Liver (tissue), 9 donors: Measurements from ENCODE around the gene TMEFF1. TPM values are rescaled to one million over a fixed set of nuclear protein-coding genes. Genes with fewer than 3 reads are reported as not detected.

Experiments used
- DNase-seq: peaks from one replicate; pipeline ENCODE4 v3.0.0-alpha.2; 2017; ENCODE audit warnings: low spot score
- H3K27ac ChIP-seq, 2 donors: one replicate each; pipeline ENCODE4 v1.7.0; 2013; ENCODE audit warnings: inconsistent platforms in 2 of 2, low read length in 2 of 2, control low read depth in 1 of 2, low read depth in 1 of 2, mild to moderate bottlenecking in 1 of 2
- H3K27me3 ChIP-seq, 4 donors: one replicate each; pipeline versions ENCODE4 v1.6.1 to v1.7.0; 2013; ENCODE audit warnings: low read length in 3 of 4, inconsistent platforms in 1 of 4, mild to moderate bottlenecking in 1 of 4, moderate library complexity in 1 of 4; ENCODE audit not compliant: control insufficient read depth in 4 of 4, insufficient read depth in 4 of 4
- H3K36me3 ChIP-seq, 4 donors: one replicate each; pipeline versions ENCODE4 v1.6.1 to v1.7.0; 2013; ENCODE audit warnings: low read length in 3 of 4, mild to moderate bottlenecking in 3 of 4, low read depth in 1 of 4, moderate library complexity in 1 of 4; ENCODE audit not compliant: control insufficient read depth in 4 of 4, insufficient read depth in 3 of 4
- H3K4me1 ChIP-seq, 4 donors: one replicate each; pipeline versions ENCODE4 v1.6.1 to v1.7.0; 2013; ENCODE audit warnings: low read length in 3 of 4, mild to moderate bottlenecking in 3 of 4, moderate library complexity in 1 of 4; ENCODE audit not compliant: control insufficient read depth in 4 of 4, insufficient read depth in 4 of 4
- H3K4me3 ChIP-seq, 3 donors: one replicate each; pipeline versions ENCODE4 v1.6.1 to v1.7.0; 2013; ENCODE audit warnings: low read length in 3 of 3, control low read depth in 1 of 3, low read depth in 1 of 3, mild to moderate bottlenecking in 1 of 3
- H3K9ac ChIP-seq, 2 donors: one replicate each; pipeline ENCODE4 v1.7.0; 2013; ENCODE audit warnings: low read length in 2 of 2, mild to moderate bottlenecking in 2 of 2, moderate library complexity in 2 of 2, control low read depth in 1 of 2, low read depth in 1 of 2
- H3K9me3 ChIP-seq, 4 donors: one replicate each; pipeline versions ENCODE4 v1.6.1 to v1.7.0; 2013; ENCODE audit warnings: low read length in 3 of 4; ENCODE audit not compliant: control insufficient read depth in 4 of 4
- EGR1 ChIP-seq, 2 donors: IDR thresholded peaks; 2 replicates each; pipeline ENCODE4 v1.6.1; 2016 to 2018; ENCODE audit warnings: antibody characterized with exemption in 2 of 2, low read depth in 2 of 2
- FOXA1 ChIP-seq: IDR thresholded peaks from 2 replicates; pipeline ENCODE4 v1.6.1; 2016; ENCODE audit warnings: antibody characterized with exemption
- FOXA2 ChIP-seq: IDR thresholded peaks from 2 replicates; pipeline ENCODE4 v1.6.1; 2016; ENCODE audit warnings: antibody characterized with exemption
- GABPA ChIP-seq, 2 donors: IDR thresholded peaks in 1 of 2; conservative IDR thresholded peaks in 1 of 2; 2 replicates each; pipeline ENCODE4 v1.6.1; 2016; ENCODE audit warnings: antibody characterized with exemption in 2 of 2, mild to moderate bottlenecking in 1 of 2, moderate library complexity in 1 of 2
- HNF4A ChIP-seq, 2 donors: conservative IDR thresholded peaks; 2 replicates each; pipeline ENCODE4 v1.6.1; 2016; ENCODE audit warnings: antibody characterized with exemption in 2 of 2, mild to moderate bottlenecking in 2 of 2
- HNF4G ChIP-seq: IDR thresholded peaks from 2 replicates; pipeline ENCODE4 v1.6.1; 2016; ENCODE audit warnings: antibody characterized with exemption
- JUND ChIP-seq, 2 donors: IDR thresholded peaks; 2 replicates each; pipeline ENCODE4 v1.6.1; 2016; ENCODE audit warnings: antibody characterized with exemption in 2 of 2
- NR2F2 ChIP-seq: IDR thresholded peaks from 2 replicates; pipeline ENCODE4 v1.6.1; 2016; ENCODE audit warnings: antibody characterized with exemption
- RAD21 ChIP-seq, 2 donors: IDR thresholded peaks; 2 replicates each; pipeline ENCODE4 v1.6.1; 2016; ENCODE audit warnings: antibody characterized with exemption in 2 of 2, mild to moderate bottlenecking in 2 of 2
- RXRA ChIP-seq, 2 donors: IDR thresholded peaks; 2 replicates each; pipeline ENCODE4 v1.6.1; 2017 to 2018; ENCODE audit warnings: antibody characterized with exemption in 2 of 2, mild to moderate bottlenecking in 1 of 2
- SP1 ChIP-seq: IDR thresholded peaks from 2 replicates; pipeline ENCODE4 v1.6.1; 2018; ENCODE audit warnings: antibody characterized with exemption, mild to moderate bottlenecking
- TAF1 ChIP-seq: conservative IDR thresholded peaks from 2 replicates; pipeline ENCODE4 v1.6.1; 2016; ENCODE audit warnings: antibody characterized with exemption, mild to moderate bottlenecking
- YY1 ChIP-seq: IDR thresholded peaks from 2 replicates; pipeline ENCODE4 v1.6.1; 2016; ENCODE audit warnings: antibody characterized with exemption, mild to moderate bottlenecking
- WGBS: extraction: QIAGEN DNeasy Blood & Tissue Kit; methylation state at CpG from one replicate; pipeline ENCODE4 v1.1.7; 2013; 5-methylcytosine and 5-hydroxymethylcytosine counted together
- polyA plus RNA-seq, 2 donors: library from polyadenylated mRNA; stranded (reverse) in 1 of 2; unstranded in 1 of 2; fragments of 200-250 nt in 1 of 2; fragments of >200 nt in 1 of 2; fragmentation: Nextera tagmentation in 1 of 2; extraction: Ambion mirVana in 1 of 2; gene quantifications; one replicate each; pipeline versions ENCODE4 v1.2.1 to v1.2.3, GENCODE V29; 2013 to 2015
- total RNA-seq, 2 donors: library from RNA; depleted of rRNA; stranded (reverse); fragments of >200 nt; gene quantifications; one replicate each; pipeline ENCODE4 v1.2.3, GENCODE V29; 2014
- TF ChIP-seq, protein P1 (sequence below): IDR thresholded peaks from 2 replicates; pipeline ENCODE4 v1.6.1; 2016; ENCODE audit warnings: antibody characterized with exemption
- TF ChIP-seq, protein P2 (sequence below): IDR thresholded peaks from 2 replicates; pipeline ENCODE4 v1.6.1; 2016; ENCODE audit warnings: antibody characterized with exemption
- TF ChIP-seq, protein P3 (sequence below): IDR thresholded peaks from 2 replicates; pipeline ENCODE4 v1.6.1; 2016; ENCODE audit warnings: antibody characterized with exemption
- TF ChIP-seq, protein P4 (sequence below): IDR thresholded peaks from 2 replicates; pipeline ENCODE4 v1.6.1; 2016; ENCODE audit warnings: antibody characterized with exemption, mild to moderate bottlenecking
- TF ChIP-seq, protein P5 (sequence below): fragments of 150-350 bp; IDR thresholded peaks from 2 replicates; pipeline ENCODE4 v1.5.1; 2017; ENCODE audit warnings: improper control_type of control experiment, low read depth, low read length; ENCODE audit not compliant: missing input control
- donor health status: healthy.
- donor health status: healthy.
- donor health status: healthy.
- donor health status: healthy.
- donor health status: healthy.

The TMEFF1 gene
- total and polyA plus RNA-seq, 4 donors: not detected

DNA sequence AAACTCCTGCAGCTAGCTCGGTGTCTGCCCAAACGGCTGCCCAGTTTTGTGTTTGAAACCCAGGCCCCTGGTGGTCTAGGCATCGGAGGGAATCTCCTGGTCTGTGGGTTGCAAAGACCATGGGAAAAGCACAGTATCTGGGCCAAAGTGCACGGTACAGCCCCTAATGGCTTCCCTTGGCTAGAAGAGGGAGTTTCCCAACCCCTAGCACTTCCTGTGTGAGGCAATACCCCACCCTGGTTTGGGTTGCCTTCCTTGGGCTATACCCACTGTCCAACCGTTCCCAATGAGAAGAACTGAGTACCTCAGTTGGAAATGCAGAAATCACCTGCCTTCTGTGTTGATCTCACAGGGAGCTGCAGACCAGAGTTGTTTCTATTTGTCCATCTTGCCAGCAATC lies 146.7 kb downstream of the TMEFF1 start:
- no peaks in the 10 kb centered on the region for H3K4me1 ChIP-seq
- no peaks in the 10 kb centered on the region for H3K36me3 ChIP-seq
- peaks cover 0 to 4% (median 2%) of the 10 kb centered on the region in 4 donors for H3K9me3 ChIP-seq
- H3K9ac ChIP-seq: no peak overlapping the region
- WGBS: 71% methylated on average over 5 of the region's 5 CpGs
- no peak for DNase-seq
- no peak overlapping the region for H3K27ac ChIP-seq
- TF ChIP-seq, protein P1, sequence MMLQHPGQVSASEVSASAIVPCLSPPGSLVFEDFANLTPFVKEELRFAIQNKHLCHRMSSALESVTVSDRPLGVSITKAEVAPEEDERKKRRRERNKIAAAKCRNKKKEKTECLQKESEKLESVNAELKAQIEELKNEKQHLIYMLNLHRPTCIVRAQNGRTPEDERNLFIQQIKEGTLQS: no peak
- TF ChIP-seq FOXA1 (no peak), RXRA (IDR thresholded peaks at IDR 0.05) (no peak), FOXA2 (no peak), YY1 (no peak), RAD21 (IDR thresholded peaks at IDR 0.05) (no peak), HNF4A (conservative IDR thresholded peaks at IDR 0.05) (no peak), NR2F2 (no peak), TAF1 (no peak), HNF4G (no peak), JUND (IDR thresholded peaks at IDR 0.05) (no peak), GABPA (IDR thresholded peaks at IDR 0.05 in 1 of 2, conservative IDR thresholded peaks at IDR 0.05 in 1 of 2) (no peak)
- TF ChIP-seq, protein P2, sequence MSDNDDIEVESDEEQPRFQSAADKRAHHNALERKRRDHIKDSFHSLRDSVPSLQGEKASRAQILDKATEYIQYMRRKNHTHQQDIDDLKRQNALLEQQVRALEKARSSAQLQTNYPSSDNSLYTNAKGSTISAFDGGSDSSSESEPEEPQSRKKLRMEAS: no peak
- TF ChIP-seq, protein P3, sequence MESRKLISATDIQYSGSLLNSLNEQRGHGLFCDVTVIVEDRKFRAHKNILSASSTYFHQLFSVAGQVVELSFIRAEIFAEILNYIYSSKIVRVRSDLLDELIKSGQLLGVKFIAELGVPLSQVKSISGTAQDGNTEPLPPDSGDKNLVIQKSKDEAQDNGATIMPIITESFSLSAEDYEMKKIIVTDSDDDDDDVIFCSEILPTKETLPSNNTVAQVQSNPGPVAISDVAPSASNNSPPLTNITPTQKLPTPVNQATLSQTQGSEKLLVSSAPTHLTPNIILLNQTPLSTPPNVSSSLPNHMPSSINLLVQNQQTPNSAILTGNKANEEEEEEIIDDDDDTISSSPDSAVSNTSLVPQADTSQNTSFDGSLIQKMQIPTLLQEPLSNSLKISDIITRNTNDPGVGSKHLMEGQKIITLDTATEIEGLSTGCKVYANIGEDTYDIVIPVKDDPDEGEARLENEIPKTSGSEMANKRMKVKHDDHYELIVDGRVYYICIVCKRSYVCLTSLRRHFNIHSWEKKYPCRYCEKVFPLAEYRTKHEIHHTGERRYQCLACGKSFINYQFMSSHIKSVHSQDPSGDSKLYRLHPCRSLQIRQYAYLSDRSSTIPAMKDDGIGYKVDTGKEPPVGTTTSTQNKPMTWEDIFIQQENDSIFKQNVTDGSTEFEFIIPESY: no peak
- TF ChIP-seq, protein P4, sequence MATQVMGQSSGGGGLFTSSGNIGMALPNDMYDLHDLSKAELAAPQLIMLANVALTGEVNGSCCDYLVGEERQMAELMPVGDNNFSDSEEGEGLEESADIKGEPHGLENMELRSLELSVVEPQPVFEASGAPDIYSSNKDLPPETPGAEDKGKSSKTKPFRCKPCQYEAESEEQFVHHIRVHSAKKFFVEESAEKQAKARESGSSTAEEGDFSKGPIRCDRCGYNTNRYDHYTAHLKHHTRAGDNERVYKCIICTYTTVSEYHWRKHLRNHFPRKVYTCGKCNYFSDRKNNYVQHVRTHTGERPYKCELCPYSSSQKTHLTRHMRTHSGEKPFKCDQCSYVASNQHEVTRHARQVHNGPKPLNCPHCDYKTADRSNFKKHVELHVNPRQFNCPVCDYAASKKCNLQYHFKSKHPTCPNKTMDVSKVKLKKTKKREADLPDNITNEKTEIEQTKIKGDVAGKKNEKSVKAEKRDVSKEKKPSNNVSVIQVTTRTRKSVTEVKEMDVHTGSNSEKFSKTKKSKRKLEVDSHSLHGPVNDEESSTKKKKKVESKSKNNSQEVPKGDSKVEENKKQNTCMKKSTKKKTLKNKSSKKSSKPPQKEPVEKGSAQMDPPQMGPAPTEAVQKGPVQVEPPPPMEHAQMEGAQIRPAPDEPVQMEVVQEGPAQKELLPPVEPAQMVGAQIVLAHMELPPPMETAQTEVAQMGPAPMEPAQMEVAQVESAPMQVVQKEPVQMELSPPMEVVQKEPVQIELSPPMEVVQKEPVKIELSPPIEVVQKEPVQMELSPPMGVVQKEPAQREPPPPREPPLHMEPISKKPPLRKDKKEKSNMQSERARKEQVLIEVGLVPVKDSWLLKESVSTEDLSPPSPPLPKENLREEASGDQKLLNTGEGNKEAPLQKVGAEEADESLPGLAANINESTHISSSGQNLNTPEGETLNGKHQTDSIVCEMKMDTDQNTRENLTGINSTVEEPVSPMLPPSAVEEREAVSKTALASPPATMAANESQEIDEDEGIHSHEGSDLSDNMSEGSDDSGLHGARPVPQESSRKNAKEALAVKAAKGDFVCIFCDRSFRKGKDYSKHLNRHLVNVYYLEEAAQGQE: no peak
- H3K27me3 ChIP-seq: peaks cover 0 to 2% (median 0%) of the 10 kb centered on the region in 4 donors
- no peak overlapping the region for H3K4me3 ChIP-seq

GRCh38 chr9:100623969-100624368 lies 151.0 kb downstream of the TMEFF1 start:
- no peak overlapping the region for H3K27ac ChIP-seq
- no peaks in the 10 kb centered on the region for H3K4me1 ChIP-seq
- no peak overlapping the region for H3K4me3 ChIP-seq
- H3K36me3 ChIP-seq: no peaks in the 10 kb centered on the region
- no peak for DNase-seq
- no peaks in the 10 kb centered on the region for H3K27me3 ChIP-seq
- peaks cover 0 to 3% (median 0%) of the 10 kb centered on the region in 4 donors for H3K9me3 ChIP-seq
- WGBS: 87% methylated on average over 1 of the region's 1 CpG
- H3K9ac ChIP-seq: no peak overlapping the region
- TF ChIP-seq YY1 (no peak), HNF4A (conservative IDR thresholded peaks at IDR 0.05) (no peak), GABPA (IDR thresholded peaks at IDR 0.05 in 1 of 2, conservative IDR thresholded peaks at IDR 0.05 in 1 of 2) (no peak), SP1 (no peak), RXRA (IDR thresholded peaks at IDR 0.05) (no peak), EGR1 (IDR thresholded peaks at IDR 0.05; ENCODE audit: low read depth in 2 of 2) (no peak), RAD21 (IDR thresholded peaks at IDR 0.05) (no peak), FOXA2 (no peak), FOXA1 (no peak), NR2F2 (no peak), HNF4G (no peak), JUND (IDR thresholded peaks at IDR 0.05) (no peak)
- TF ChIP-seq, protein P5, sequence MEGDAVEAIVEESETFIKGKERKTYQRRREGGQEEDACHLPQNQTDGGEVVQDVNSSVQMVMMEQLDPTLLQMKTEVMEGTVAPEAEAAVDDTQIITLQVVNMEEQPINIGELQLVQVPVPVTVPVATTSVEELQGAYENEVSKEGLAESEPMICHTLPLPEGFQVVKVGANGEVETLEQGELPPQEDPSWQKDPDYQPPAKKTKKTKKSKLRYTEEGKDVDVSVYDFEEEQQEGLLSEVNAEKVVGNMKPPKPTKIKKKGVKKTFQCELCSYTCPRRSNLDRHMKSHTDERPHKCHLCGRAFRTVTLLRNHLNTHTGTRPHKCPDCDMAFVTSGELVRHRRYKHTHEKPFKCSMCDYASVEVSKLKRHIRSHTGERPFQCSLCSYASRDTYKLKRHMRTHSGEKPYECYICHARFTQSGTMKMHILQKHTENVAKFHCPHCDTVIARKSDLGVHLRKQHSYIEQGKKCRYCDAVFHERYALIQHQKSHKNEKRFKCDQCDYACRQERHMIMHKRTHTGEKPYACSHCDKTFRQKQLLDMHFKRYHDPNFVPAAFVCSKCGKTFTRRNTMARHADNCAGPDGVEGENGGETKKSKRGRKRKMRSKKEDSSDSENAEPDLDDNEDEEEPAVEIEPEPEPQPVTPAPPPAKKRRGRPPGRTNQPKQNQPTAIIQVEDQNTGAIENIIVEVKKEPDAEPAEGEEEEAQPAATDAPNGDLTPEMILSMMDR: no peak
- TF ChIP-seq, protein P3: no peak
- TF ChIP-seq, protein P1: no peak
- TF ChIP-seq, protein P2: no peak
